ENCODE data around the gene THAP7. TPM values are rescaled to one million over a fixed set of nuclear protein-coding genes. Genes with fewer than 3 reads are reported as not detected.

THAP7 gene
- total RNA-seq, 1 experiment from 2014 or later: 33.7 TPM

DNA sequence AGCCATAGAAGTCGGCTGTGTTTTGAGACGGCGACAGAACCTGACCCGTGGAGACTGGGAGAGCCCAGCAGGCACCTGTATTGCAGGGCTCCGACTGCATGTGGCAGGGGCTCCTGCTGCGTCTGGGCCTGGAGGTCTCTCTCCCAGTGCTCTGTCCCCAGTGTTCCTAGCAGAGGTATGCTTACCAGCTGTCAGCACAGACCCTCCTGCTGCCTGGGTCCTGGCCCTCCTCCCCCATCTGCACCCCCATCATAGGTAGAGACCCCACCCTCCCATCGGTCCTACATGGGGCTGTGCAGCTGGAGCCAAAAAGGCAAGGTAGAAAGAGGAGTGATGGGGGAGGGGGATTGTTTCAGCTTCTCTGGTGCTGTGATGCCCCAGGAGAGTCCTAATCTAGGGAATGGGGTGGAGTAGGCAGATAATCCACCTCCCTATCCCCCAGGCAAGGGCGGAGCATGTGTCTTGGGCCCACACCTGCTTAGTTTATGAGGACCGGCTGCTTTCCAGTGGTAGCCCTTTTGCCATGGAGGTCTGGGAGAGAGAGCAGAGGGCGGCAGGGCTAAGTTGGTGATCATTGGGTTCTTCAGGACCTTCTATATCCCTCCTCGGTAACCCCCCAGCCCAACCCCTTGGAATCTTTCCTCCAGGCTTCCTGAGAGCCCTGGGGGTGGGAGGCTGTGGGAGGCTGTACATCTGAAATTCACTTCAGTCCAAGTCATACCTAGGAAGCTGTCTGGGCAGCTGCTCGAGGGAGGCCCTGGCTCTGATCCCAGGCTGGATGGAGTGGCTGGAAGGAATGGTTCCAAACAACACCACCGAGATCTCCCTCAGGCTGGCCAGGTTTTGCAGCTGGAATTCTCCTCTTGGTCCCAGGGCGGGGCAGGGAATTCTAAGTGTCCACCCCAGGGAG is 25.1 kb upstream of the THAP7 start:
- Histone ChIP-seq H3K9ac (ENCODE audit: low read length) (no peak overlapping the region), H3K9me2 (replicated peaks; ENCODE audit: insufficient read depth, low read length) (no peaks in the 10 kb centered on the region), H2AFZ (ENCODE audit: low read length) (no peak overlapping the region), H3K27me3 (ENCODE audit: low read length) (no peaks in the 10 kb centered on the region), H4K20me1 (ENCODE audit: insufficient read depth, low read depth, low read length) (no peaks in the 10 kb centered on the region), H3K79me2 (ENCODE audit: low read length) (no peaks in the 10 kb centered on the region), H3K4me1 (ENCODE audit: low read length) (no peaks in the 10 kb centered on the region), H3K36me3 (ENCODE audit: insufficient read depth, low read length) (no peaks in the 10 kb centered on the region), H3K27ac (ENCODE audit: low read length) (no peak overlapping the region), H3K4me3 (ENCODE audit: low read length) (no peak overlapping the region), H3K4me2 (ENCODE audit: low read depth, low read length, poor library complexity, severe bottlenecking) (no peak overlapping the region), H3K9me3 (ENCODE audit: low read length) (no peaks in the 10 kb centered on the region)
- no peak for DNase-seq

DNA sequence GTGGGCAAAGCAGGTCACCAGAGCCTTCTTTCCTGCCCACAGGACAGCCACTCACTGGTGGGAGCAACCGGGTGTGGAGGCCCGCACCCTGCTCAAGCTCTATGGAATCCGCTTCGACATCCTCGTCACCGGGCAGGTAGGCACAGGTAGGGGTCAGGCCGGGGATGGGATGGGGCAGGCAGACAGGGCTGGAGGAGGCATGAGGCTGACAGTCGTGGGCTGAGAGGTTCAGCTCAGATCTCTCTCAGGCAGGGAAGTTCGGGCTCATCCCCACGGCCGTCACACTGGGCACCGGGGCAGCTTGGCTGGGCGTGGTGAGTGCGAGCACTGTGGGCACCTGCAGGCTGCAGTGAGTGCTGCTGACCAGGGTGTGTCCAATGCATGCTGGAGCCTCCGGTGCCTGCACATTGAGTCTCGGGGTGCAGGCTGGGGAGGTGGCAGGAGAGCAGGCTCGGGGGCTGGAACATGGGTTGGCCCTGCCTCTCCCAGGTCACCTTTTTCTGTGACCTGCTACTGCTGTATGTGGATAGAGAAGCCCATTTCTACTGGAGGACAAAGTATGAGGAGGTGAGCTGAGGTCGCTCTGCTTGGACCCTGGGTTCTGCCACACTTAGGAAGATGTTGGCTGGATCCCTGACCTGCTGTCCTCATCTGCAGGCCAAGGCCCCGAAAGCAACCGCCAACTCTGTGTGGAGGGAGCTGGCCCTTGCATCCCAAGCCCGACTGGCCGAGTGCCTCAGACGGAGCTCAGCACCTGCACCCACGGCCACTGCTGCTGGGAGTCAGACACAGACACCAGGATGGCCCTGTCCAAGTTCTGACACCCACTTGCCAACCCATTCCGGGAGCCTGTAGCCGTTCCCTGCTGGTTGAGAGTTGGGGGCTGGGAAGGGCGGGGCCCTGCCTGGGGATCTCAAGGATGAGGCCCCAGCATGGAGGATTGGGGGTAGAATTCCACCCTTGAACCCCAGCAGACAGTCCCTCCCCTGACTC is 24.1 kb upstream of the THAP7 start:
- Histone ChIP-seq H3K27me3 (ENCODE audit: low read length) (no peaks in the 10 kb centered on the region), H3K9me2 (replicated peaks; ENCODE audit: insufficient read depth, low read length) (no peaks in the 10 kb centered on the region), H3K9me3 (ENCODE audit: low read length) (no peaks in the 10 kb centered on the region), H3K9ac (ENCODE audit: low read length) (no peak overlapping the region), H3K79me2 (ENCODE audit: low read length) (no peaks in the 10 kb centered on the region), H2AFZ (ENCODE audit: low read length) (no peak overlapping the region), H3K4me3 (ENCODE audit: low read length) (no peak overlapping the region), H3K27ac (ENCODE audit: low read length) (no peak overlapping the region), H3K4me1 (ENCODE audit: low read length) (no peaks in the 10 kb centered on the region), H4K20me1 (ENCODE audit: insufficient read depth, low read depth, low read length) (no peaks in the 10 kb centered on the region), H3K4me2 (ENCODE audit: low read depth, low read length, poor library complexity, severe bottlenecking) (no peak overlapping the region), H3K36me3 (ENCODE audit: insufficient read depth, low read length) (no peaks in the 10 kb centered on the region)
- DNase-seq: no peak

DNA sequence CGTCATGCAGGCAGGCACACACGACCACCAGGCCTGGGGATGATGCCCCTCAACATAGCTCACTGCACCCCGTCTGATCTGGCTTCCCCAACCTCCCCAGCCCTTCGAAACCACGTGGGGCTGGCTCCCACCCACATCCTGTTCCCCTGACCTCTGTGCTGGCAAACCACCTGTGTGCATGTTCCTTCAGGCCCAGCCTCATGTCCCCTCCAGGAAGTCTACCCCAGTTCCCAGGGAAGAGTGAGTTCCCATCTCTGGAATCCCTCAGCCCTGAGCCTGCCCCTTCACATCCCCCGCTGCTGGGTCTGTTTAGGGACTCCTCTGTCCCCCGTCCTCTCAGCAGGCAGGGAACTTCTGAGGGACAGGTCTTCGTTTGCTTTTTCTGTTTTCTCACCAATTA is 23.3 kb upstream of the THAP7 start:
- Histone ChIP-seq H3K9me2 (replicated peaks; ENCODE audit: insufficient read depth, low read length) (no peaks in the 10 kb centered on the region), H3K27ac (ENCODE audit: low read length) (no peak overlapping the region), H3K36me3 (ENCODE audit: insufficient read depth, low read length) (no peaks in the 10 kb centered on the region), H3K9ac (ENCODE audit: low read length) (no peak overlapping the region), H3K4me3 (ENCODE audit: low read length) (no peak overlapping the region), H3K4me1 (ENCODE audit: low read length) (no peaks in the 10 kb centered on the region), H4K20me1 (ENCODE audit: insufficient read depth, low read depth, low read length) (no peaks in the 10 kb centered on the region), H3K27me3 (ENCODE audit: low read length) (no peaks in the 10 kb centered on the region), H3K4me2 (ENCODE audit: low read depth, low read length, poor library complexity, severe bottlenecking) (no peak overlapping the region), H3K9me3 (ENCODE audit: low read length) (no peaks in the 10 kb centered on the region), H2AFZ (ENCODE audit: low read length) (no peak overlapping the region), H3K79me2 (ENCODE audit: low read length) (no peaks in the 10 kb centered on the region)
- DNase-seq: no peak

DNA sequence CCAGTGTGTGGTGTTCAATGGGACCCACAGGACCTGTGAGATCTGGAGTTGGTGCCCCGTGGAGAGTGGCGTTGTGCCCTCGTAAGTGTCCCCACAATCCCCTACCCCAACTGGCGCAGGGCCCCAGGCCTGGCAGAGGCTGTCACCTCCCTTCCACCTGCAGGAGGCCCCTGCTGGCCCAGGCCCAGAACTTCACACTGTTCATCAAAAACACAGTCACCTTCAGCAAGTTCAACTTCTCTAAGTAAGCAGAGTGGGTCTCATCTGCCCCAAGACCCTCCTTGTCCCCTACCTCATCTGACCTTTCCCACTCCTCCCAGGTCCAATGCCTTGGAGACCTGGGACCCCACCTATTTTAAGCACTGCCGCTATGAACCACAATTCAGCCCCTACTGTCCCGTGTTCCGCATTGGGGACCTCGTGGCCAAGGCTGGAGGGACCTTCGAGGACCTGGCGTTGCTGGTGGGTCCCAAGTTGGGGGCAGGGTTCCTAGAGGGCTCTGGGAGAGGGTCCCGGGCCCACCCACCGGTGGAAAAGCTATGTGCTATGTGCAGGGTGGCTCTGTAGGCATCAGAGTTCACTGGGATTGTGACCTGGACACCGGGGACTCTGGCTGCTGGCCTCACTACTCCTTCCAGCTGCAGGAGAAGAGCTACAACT is 21.2 kb upstream of the THAP7 start:
- Histone ChIP-seq H3K27me3 (ENCODE audit: low read length) (no peaks in the 10 kb centered on the region), H3K4me1 (ENCODE audit: low read length) (no peaks in the 10 kb centered on the region), H3K9ac (ENCODE audit: low read length) (no peak overlapping the region), H2AFZ (ENCODE audit: low read length) (no peak overlapping the region), H3K36me3 (ENCODE audit: insufficient read depth, low read length) (no peaks in the 10 kb centered on the region), H3K9me2 (replicated peaks; ENCODE audit: insufficient read depth, low read length) (no peaks in the 10 kb centered on the region), H3K27ac (ENCODE audit: low read length) (no peak overlapping the region), H3K79me2 (ENCODE audit: low read length) (no peaks in the 10 kb centered on the region), H3K4me2 (ENCODE audit: low read depth, low read length, poor library complexity, severe bottlenecking) (no peak overlapping the region), H3K4me3 (ENCODE audit: low read length) (no peak overlapping the region), H4K20me1 (ENCODE audit: insufficient read depth, low read depth, low read length) (no peaks in the 10 kb centered on the region), H3K9me3 (ENCODE audit: low read length) (no peaks in the 10 kb centered on the region)
- DNase-seq: peak; percentile 60

DNA sequence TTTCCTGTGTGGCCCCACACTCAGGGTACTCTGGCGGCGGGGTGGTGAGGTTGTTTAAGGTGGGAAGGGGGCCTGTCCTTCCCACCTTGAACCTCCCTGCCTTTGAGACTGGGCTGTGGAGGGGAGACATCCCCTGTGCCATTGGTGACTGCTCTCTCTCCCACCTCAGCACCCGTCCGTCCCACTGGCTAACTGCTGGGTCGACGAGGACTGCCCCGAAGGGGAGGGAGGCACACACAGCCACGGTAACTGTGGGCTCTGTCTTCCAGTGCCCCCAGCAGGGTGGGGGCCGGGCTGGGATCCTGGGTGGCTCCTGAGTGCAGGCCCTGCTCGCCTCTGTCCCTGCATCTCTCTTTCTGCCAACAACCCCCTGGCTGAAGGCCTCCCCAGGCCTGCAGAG is 20.6 kb upstream of the THAP7 start:
- Histone ChIP-seq H3K79me2 (ENCODE audit: low read length) (no peaks in the 10 kb centered on the region), H3K4me1 (ENCODE audit: low read length) (no peaks in the 10 kb centered on the region), H3K9me3 (ENCODE audit: low read length) (no peaks in the 10 kb centered on the region), H3K9me2 (replicated peaks; ENCODE audit: insufficient read depth, low read length) (no peaks in the 10 kb centered on the region), H2AFZ (ENCODE audit: low read length) (no peak overlapping the region), H4K20me1 (ENCODE audit: insufficient read depth, low read depth, low read length) (no peaks in the 10 kb centered on the region), H3K36me3 (ENCODE audit: insufficient read depth, low read length) (no peaks in the 10 kb centered on the region), H3K4me2 (ENCODE audit: low read depth, low read length, poor library complexity, severe bottlenecking) (no peak overlapping the region), H3K27me3 (ENCODE audit: low read length) (no peaks in the 10 kb centered on the region), H3K4me3 (ENCODE audit: low read length) (no peak overlapping the region), H3K27ac (ENCODE audit: low read length) (no peak overlapping the region), H3K9ac (ENCODE audit: low read length) (no peak overlapping the region)
- no peak for DNase-seq

DNA sequence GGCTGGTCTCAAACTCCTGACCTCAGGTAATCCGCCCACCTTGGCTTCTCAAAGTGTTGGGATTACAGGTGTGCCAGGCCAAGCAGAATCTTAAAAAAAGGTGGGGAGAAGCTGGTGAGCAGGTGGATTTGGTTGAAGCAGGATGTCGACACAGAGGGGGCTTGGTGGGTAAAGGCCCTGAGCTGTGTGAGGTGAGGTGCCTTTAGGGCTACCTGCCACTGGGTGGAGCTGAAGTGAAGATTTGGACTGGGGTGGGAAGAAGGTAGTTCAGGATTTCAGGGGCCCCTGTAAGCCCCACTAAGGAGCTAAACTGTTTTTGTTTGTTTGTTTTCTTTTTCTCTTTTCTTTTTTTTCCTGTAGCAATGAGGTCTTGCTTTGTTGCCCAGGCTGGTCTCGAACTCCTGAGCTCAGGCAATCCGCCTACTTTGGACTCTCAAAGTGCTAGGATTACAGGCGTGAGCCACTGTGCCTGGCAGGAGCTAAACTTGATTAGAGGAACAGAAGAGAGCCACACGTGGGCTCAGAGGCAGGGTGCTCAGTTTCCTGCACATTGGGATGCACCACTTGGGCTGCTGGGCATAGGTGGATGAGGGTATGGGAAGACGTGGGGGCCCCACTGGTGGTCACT is 19.0 kb upstream of the THAP7 start:
- no peak overlapping the region for H3K9ac ChIP-seq (ENCODE audit: low read length)
- peak; percentile 78 for DNase-seq

DNA sequence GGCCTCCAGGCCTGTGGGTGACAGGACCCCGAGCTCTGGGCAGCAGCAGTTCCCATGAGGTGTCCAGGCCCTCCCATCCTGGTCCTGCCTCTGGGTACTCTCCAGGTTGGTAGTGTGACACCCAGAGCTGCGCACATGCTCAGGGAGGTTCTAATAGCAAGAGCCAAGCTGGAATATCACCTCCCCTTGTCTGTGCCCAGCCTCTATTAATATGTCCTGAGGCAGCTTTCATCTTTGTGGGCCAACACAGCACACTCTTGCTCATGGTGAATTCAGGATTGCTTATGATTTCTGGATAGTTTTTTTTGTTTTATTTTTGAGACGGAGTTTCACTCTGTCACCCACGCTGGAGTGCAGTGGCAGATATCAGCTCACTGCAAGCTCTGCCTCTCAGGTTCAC is 16.4 kb upstream of the THAP7 start:
- no peak overlapping the region for H3K27ac ChIP-seq (ENCODE audit: low read length)
- no peaks in the 10 kb centered on the region for H3K9me3 ChIP-seq (ENCODE audit: low read length)
- peaks cover 23% of the 10 kb centered on the region for H3K4me1 ChIP-seq (ENCODE audit: low read length)
- no peaks in the 10 kb centered on the region for H3K27me3 ChIP-seq (ENCODE audit: low read length)
- no peaks in the 10 kb centered on the region for H3K36me3 ChIP-seq (ENCODE audit: insufficient read depth, low read length)
- H2AFZ ChIP-seq (ENCODE audit: low read length): no peak overlapping the region
- H3K4me3 ChIP-seq (ENCODE audit: low read length): no peak overlapping the region
- no peak overlapping the region for H3K9ac ChIP-seq (ENCODE audit: low read length)
- H3K9me2 ChIP-seq (replicated peaks; ENCODE audit: insufficient read depth, low read length): no peaks in the 10 kb centered on the region
- no peaks in the 10 kb centered on the region for H4K20me1 ChIP-seq (ENCODE audit: insufficient read depth, low read depth, low read length)
- no peaks in the 10 kb centered on the region for H3K79me2 ChIP-seq (ENCODE audit: low read length)
- no peak overlapping the region for H3K4me2 ChIP-seq (ENCODE audit: low read depth, low read length, poor library complexity, severe bottlenecking)
- DNase-seq: no peak

More for the DNA sequence above, 19.0 kb upstream of the THAP7 start:
- Histone ChIP-seq H2AFZ (ENCODE audit: low read length) (no peak overlapping the region), H3K4me1 (ENCODE audit: low read length) (no peaks in the 10 kb centered on the region), H3K9me2 (replicated peaks; ENCODE audit: insufficient read depth, low read length) (no peaks in the 10 kb centered on the region), H3K36me3 (ENCODE audit: insufficient read depth, low read length) (no peaks in the 10 kb centered on the region), H3K9me3 (ENCODE audit: low read length) (no peaks in the 10 kb centered on the region), H3K4me3 (ENCODE audit: low read length) (no peak overlapping the region), H4K20me1 (ENCODE audit: insufficient read depth, low read depth, low read length) (no peaks in the 10 kb centered on the region), H3K79me2 (ENCODE audit: low read length) (no peaks in the 10 kb centered on the region), H3K27me3 (ENCODE audit: low read length) (no peaks in the 10 kb centered on the region), H3K4me2 (ENCODE audit: low read depth, low read length, poor library complexity, severe bottlenecking) (no peak overlapping the region), H3K27ac (ENCODE audit: low read length) (no peak overlapping the region)

Data from Karpas-422 (cell line).